GM19351 (cell line): Measurements from ENCODE around the gene KLHL26.

Experiments
- ATAC-seq: cut with Tn5 transposase; IDR thresholded peaks from one replicate; pipeline ENCODE4 v1.9.1; 2021; ENCODE audit warnings: mild to moderate bottlenecking, moderate library complexity; ENCODE audit not compliant: unreplicated experiment

The KLHL26 gene

GRCh38 chr19:18646535-18647370, 9.9 kb downstream of the KLHL26 start:
- no peak for ATAC-seq

- ATAC-seq, result no peak
Measured at GRCh38 chr19:18647371-18647767, 10.5 kb downstream of the KLHL26 start.

- no peak for ATAC-seq
Measured at GRCh38 chr19:18647807-18648206, 11.0 kb downstream of the KLHL26 start.

- ATAC-seq, result no peak
Measured at GRCh38 chr19:18648973-18649315, 12.1 kb downstream of the KLHL26 start.

GRCh38 chr19:18649371-18650020, 12.7 kb downstream of the KLHL26 start:
- no peak for ATAC-seq

GRCh38 chr19:18650021-18650390, 13.2 kb downstream of the KLHL26 start:
- no peak for ATAC-seq

- ATAC-seq, result no peak
Measured at GRCh38 chr19:18650468-18651041, 13.7 kb downstream of the KLHL26 start.

GRCh38 chr19:18651300-18651699, 14.5 kb downstream of the KLHL26 start:
- no peak for ATAC-seq

GRCh38 chr19:18651733-18652132, 14.9 kb downstream of the KLHL26 start:
- ATAC-seq, result no peak

GRCh38 chr19:18653853-18654252, 17.0 kb downstream of the KLHL26 start:
- ATAC-seq, result no peak

- no peak for ATAC-seq
Measured at GRCh38 chr19:18654469-18654868, 17.6 kb downstream of the KLHL26 start.

GRCh38 chr19:18655173-18655844, 18.5 kb downstream of the KLHL26 start:
- ATAC-seq, result no peak

- no peak for ATAC-seq
Measured at GRCh38 chr19:18656337-18657086, 19.7 kb downstream of the KLHL26 start.

GRCh38 chr19:18657590-18658365, 20.9 kb downstream of the KLHL26 start:
- no peak for ATAC-seq

- no peak for ATAC-seq
Measured at GRCh38 chr19:18658366-18658855, 21.6 kb downstream of the KLHL26 start.

GRCh38 chr19:18659281-18660050, 22.6 kb downstream of the KLHL26 start:
- no peak for ATAC-seq

GRCh38 chr19:18660051-18660910, 23.5 kb downstream of the KLHL26 start:
- ATAC-seq, result no peak

GRCh38 chr19:18660939-18661670, 24.3 kb downstream of the KLHL26 start:
- no peak for ATAC-seq
